Neural cell (in vitro differentiated cells): ENCODE results near the gene TXNL4B. TPM values are rescaled to one million over a fixed set of nuclear protein-coding genes. Genes with fewer than 3 reads are reported as not detected.
A peak's percentile ranks its signal among the peaks of the same experiment; 100 is the strongest.

Source experiments
- H2AFZ ChIP-seq: fragments of 200-600, 300-800 bp; sonication (generic), shearing (Covaris generic); 2 replicates; pipeline ENCODE4 v1.6.0; 2014; ENCODE audit warnings: low read depth, mild to moderate bottlenecking, antibody characterized with exemption, low read length, moderate library complexity
- H3F3A ChIP-seq: fragments of 200-600 bp; shearing (Covaris generic); 2 replicates; pipeline ENCODE4 v1.6.1; 2016; ENCODE audit warnings: mild to moderate bottlenecking, moderate library complexity, mixed read lengths, antibody characterized with exemption, low read length; ENCODE audit not compliant: insufficient read depth, poor library complexity, severe bottlenecking
- H3K27ac ChIP-seq: fragments of 200-600, 300-800 bp; sonication (generic), shearing (Covaris generic); 2 replicates; pipeline ENCODE4 v1.5.1; 2014; ENCODE audit warnings: mild to moderate bottlenecking, low read length, moderate library complexity
- H3K27me3 ChIP-seq: fragments of 300-800, 200-600 bp; sonication (generic), shearing (Covaris generic); 2 replicates; pipeline ENCODE4 v1.6.0; 2014; ENCODE audit warnings: mild to moderate bottlenecking, low read depth, low read length, moderate library complexity; ENCODE audit not compliant: insufficient read depth
- H3K36me3 ChIP-seq: fragments of 300-800, 200-600 bp; sonication (generic), shearing (Covaris generic); 2 replicates; pipeline ENCODE4 v1.5.1; 2014; ENCODE audit warnings: mild to moderate bottlenecking, antibody characterized with exemption, low read length, moderate library complexity; ENCODE audit not compliant: insufficient read depth
- H3K4me2 ChIP-seq: fragments of 300-800, 200-600 bp; sonication (generic), shearing (Covaris generic); 2 replicates; pipeline ENCODE4 v1.6.0; 2014; ENCODE audit warnings: mild to moderate bottlenecking, low read length
- H3K4me3 ChIP-seq: fragments of 300-800, 200-600 bp; sonication (generic), shearing (Covaris generic); 2 replicates; pipeline ENCODE4 v1.5.1; 2014; ENCODE audit warnings: mild to moderate bottlenecking, low read length, moderate library complexity
- H3K79me2 ChIP-seq: fragments of 200-600 bp; shearing (Covaris generic); replicated peaks from 2 replicates; pipeline ENCODE4 v1.6.0; 2014; ENCODE audit warnings: mild to moderate bottlenecking, low read length, moderate library complexity; ENCODE audit not compliant: insufficient read depth
- H3K9ac ChIP-seq: fragments of 300-800, 200-600 bp; sonication (generic), shearing (Covaris generic); 2 replicates; pipeline ENCODE4 v1.6.1; 2016; ENCODE audit warnings: mild to moderate bottlenecking, low read length, mixed read lengths
- H3K9me2 ChIP-seq: fragments of 200-600 bp; shearing (Covaris generic); 2 replicates; pipeline ENCODE4 v1.6.1; 2016; ENCODE audit warnings: mild to moderate bottlenecking, low read length, mixed read lengths; ENCODE audit not compliant: insufficient read depth
- H3K9me3 ChIP-seq: fragments of 200-600, 300-800 bp; sonication (generic), shearing (Covaris generic); 2 replicates; pipeline ENCODE4 v1.6.1; 2016; ENCODE audit warnings: mild to moderate bottlenecking, mixed run types, low read length, moderate library complexity, mixed read lengths
- H4K20me1 ChIP-seq: fragments of 200-600 bp; shearing (Covaris generic); 2 replicates; pipeline ENCODE4 v1.6.1; 2016; ENCODE audit warnings: mild to moderate bottlenecking, mixed run types; ENCODE audit not compliant: insufficient read depth
- EP300 ChIP-seq: fragments of 450-650 bp; conservative IDR thresholded peaks from 2 replicates; pipeline ENCODE4 v1.6.1; 2014; ENCODE audit warnings: antibody characterized with exemption, mild to moderate bottlenecking, moderate library complexity; ENCODE audit not compliant: poor library complexity, severe bottlenecking
- EZH2 ChIP-seq: fragments of 200-600, 300-800 bp; shearing (Covaris generic), sonication (generic); IDR thresholded peaks from 2 replicates; pipeline ENCODE4 v1.6.1; 2014; ENCODE audit warnings: antibody characterized with exemption, low read length, borderline replicate concordance, mild to moderate bottlenecking; ENCODE audit not compliant: insufficient read depth, poor library complexity, severe bottlenecking
- MXI1 ChIP-seq: fragments of 450-650 bp; conservative IDR thresholded peaks from 2 replicates; pipeline ENCODE4 v1.6.1; 2014; ENCODE audit warnings: antibody characterized with exemption, mild to moderate bottlenecking; ENCODE audit not compliant: poor library complexity, severe bottlenecking
- POLR2AphosphoS5 ChIP-seq: IDR thresholded peaks from 2 replicates; pipeline ENCODE4 v1.6.1; 2012
- RAD21 ChIP-seq: fragments of 450-650 bp; conservative IDR thresholded peaks from 2 replicates; pipeline ENCODE4 v1.6.1; 2014; ENCODE audit warnings: antibody characterized with exemption, mild to moderate bottlenecking, moderate library complexity
- SMC3 ChIP-seq: fragments of 450-650 bp; conservative IDR thresholded peaks from 2 replicates; pipeline ENCODE4 v1.6.1; 2014; ENCODE audit warnings: antibody characterized with exemption, mild to moderate bottlenecking, moderate library complexity; ENCODE audit not compliant: poor library complexity
- TAF1 ChIP-seq: IDR thresholded peaks from 2 replicates; pipeline ENCODE4 v1.6.1; 2012; ENCODE audit warnings: low read depth
- polyA plus RNA-seq: library from polyadenylated mRNA; depleted of rRNA; stranded (reverse); fragments of >200 nt; gene quantifications from 2 replicates; pipeline ENCODE4 v1.2.3, GENCODE V29; 2014
- TF ChIP-seq, protein P1 (sequence below): fragments of 450-650 bp; IDR thresholded peaks from 2 replicates; pipeline ENCODE4 v1.5.1; 2014; ENCODE audit warnings: antibody characterized with exemption, mild to moderate bottlenecking, moderate library complexity; ENCODE audit not compliant: poor library complexity, severe bottlenecking
- TF ChIP-seq, protein P2 (sequence below): IDR thresholded peaks from 2 replicates; pipeline ENCODE4 v1.6.1; 2012; ENCODE audit warnings: borderline replicate concordance

TXNL4B gene
- polyA plus RNA-seq, 1 donor from 2014 or later, result 26.2 TPM

DNA sequence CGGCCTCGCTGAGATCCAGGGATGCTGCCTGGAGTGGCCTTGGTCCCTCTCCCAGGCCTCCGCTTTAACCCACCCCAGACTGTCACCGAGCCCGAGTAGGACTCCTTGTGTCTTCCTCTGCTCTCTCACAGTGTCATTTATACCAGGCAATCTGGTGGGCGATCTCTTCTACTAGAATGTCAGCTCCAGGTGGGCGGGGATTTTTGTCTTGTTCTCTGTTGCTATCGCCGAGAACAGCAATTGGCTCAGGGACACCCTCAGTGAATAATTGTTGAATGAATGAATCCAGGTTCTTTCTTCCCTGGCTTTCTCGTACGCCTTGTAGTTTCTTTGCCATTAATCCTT lies 818 bp upstream of the TXNL4B start:
- Histone ChIP-seq H3K27ac (peak overlapping the region; percentile 94), H3K79me2 (peaks cover 46% of the 10 kb centered on the region), H3K4me3 (peak overlapping the region; percentile 80), H2AFZ (peak overlapping the region; percentile 66), H3K36me3 (no peaks in the 10 kb centered on the region), H3K9ac (peak overlapping the region; percentile 96), H3K27me3 (no peaks in the 10 kb centered on the region), H3K9me2 (no peaks in the 10 kb centered on the region), H3K9me3 (no peaks in the 10 kb centered on the region), H4K20me1 (no peaks in the 10 kb centered on the region), H3F3A (no peaks in the 10 kb centered on the region), H3K4me2 (peak overlapping the region; percentile 57)
- no peak for TF ChIP-seq MXI1
- no peak for TF ChIP-seq RAD21
- no peak for TF ChIP-seq TAF1
- TF ChIP-seq, protein P1, sequence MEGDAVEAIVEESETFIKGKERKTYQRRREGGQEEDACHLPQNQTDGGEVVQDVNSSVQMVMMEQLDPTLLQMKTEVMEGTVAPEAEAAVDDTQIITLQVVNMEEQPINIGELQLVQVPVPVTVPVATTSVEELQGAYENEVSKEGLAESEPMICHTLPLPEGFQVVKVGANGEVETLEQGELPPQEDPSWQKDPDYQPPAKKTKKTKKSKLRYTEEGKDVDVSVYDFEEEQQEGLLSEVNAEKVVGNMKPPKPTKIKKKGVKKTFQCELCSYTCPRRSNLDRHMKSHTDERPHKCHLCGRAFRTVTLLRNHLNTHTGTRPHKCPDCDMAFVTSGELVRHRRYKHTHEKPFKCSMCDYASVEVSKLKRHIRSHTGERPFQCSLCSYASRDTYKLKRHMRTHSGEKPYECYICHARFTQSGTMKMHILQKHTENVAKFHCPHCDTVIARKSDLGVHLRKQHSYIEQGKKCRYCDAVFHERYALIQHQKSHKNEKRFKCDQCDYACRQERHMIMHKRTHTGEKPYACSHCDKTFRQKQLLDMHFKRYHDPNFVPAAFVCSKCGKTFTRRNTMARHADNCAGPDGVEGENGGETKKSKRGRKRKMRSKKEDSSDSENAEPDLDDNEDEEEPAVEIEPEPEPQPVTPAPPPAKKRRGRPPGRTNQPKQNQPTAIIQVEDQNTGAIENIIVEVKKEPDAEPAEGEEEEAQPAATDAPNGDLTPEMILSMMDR, result no peak
- TF ChIP-seq POLR2AphosphoS5, result no peak
- TF ChIP-seq SMC3, result no peak
- no peak for TF ChIP-seq EZH2
- TF ChIP-seq EP300, result no peak
- TF ChIP-seq, protein P2, sequence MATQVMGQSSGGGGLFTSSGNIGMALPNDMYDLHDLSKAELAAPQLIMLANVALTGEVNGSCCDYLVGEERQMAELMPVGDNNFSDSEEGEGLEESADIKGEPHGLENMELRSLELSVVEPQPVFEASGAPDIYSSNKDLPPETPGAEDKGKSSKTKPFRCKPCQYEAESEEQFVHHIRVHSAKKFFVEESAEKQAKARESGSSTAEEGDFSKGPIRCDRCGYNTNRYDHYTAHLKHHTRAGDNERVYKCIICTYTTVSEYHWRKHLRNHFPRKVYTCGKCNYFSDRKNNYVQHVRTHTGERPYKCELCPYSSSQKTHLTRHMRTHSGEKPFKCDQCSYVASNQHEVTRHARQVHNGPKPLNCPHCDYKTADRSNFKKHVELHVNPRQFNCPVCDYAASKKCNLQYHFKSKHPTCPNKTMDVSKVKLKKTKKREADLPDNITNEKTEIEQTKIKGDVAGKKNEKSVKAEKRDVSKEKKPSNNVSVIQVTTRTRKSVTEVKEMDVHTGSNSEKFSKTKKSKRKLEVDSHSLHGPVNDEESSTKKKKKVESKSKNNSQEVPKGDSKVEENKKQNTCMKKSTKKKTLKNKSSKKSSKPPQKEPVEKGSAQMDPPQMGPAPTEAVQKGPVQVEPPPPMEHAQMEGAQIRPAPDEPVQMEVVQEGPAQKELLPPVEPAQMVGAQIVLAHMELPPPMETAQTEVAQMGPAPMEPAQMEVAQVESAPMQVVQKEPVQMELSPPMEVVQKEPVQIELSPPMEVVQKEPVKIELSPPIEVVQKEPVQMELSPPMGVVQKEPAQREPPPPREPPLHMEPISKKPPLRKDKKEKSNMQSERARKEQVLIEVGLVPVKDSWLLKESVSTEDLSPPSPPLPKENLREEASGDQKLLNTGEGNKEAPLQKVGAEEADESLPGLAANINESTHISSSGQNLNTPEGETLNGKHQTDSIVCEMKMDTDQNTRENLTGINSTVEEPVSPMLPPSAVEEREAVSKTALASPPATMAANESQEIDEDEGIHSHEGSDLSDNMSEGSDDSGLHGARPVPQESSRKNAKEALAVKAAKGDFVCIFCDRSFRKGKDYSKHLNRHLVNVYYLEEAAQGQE, result no peak

DNA sequence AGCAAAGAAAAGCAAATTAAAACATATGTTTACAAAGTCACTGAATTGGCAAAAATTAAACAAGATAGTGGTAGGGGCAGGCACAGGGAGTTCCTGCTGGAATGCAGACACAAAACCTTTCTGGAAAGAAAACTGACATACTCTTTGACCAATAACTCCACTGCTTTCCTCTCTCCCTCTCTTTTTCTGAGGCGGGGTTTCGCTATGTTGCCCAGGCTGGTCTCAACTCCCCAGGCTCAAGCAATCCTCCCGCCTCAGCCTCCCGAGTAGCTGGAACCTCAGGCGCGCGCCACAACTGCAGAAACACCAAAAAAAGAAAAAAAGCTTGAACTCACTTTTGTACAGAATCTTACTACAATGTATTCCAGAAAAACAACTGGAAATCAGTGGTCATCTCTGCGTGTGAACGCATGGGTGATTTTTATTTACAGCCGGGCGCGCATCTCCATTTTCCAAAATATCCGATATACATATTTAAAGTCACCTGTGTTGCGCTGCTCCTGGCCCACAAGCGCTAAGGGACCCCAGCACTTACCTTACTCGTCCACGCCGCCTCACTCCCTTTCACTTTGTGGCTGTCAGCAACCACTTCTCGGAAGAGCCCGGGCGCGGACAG lies 480 bp downstream of the TXNL4B start:
- Histone ChIP-seq H3K27me3 (no peaks in the 10 kb centered on the region), H4K20me1 (no peaks in the 10 kb centered on the region), H3K9me3 (no peaks in the 10 kb centered on the region), H3K9ac (peak overlapping the region; percentile 96), H2AFZ (peak overlapping the region; percentile 36), H3F3A (no peaks in the 10 kb centered on the region), H3K36me3 (no peaks in the 10 kb centered on the region), H3K4me2 (peak overlapping the region; percentile 98), H3K79me2 (peaks cover 46% of the 10 kb centered on the region), H3K9me2 (no peaks in the 10 kb centered on the region), H3K4me3 (peak overlapping the region; percentile 80), H3K27ac (peak overlapping the region; percentile 69)
- TF ChIP-seq SMC3, result peak; percentile 21
- TF ChIP-seq, protein P1, result no peak
